H4 (cell line): Measurements from ENCODE around the gene CABLES2. TPM values are rescaled to one million over a fixed set of nuclear protein-coding genes. Genes with fewer than 3 reads are reported as not detected.

Source experiments
- DNase-seq: peaks from one replicate; pipeline ENCODE4 v3.0.0-alpha.2; 2015; ENCODE audit warnings: low spot score
- total RNA-seq: library from RNA; depleted of rRNA; stranded (reverse); fragments of >200 nt; shearing (Covaris generic); gene quantifications from 2 replicates; pipeline ENCODE4 v1.2.3, GENCODE V29; 2014

CABLES2 gene
- total RNA-seq, 1 experiment from 2014 or later = 4.8 TPM

GRCh38 chr20:62418709-62419487 is 11.8 kb upstream of the CABLES2 start:
- no peak for DNase-seq

- no peak for DNase-seq
These were observed 11.1 kb upstream of the CABLES2 start for GRCh38 chr20:62417981-62418708.

- DNase-seq = no peak
These were observed 9.9 kb upstream of the CABLES2 start for GRCh38 chr20:62416651-62417637.

- DNase-seq = no peak
These were observed 8.4 kb upstream of the CABLES2 start for GRCh38 chr20:62415354-62416111.

DNA sequence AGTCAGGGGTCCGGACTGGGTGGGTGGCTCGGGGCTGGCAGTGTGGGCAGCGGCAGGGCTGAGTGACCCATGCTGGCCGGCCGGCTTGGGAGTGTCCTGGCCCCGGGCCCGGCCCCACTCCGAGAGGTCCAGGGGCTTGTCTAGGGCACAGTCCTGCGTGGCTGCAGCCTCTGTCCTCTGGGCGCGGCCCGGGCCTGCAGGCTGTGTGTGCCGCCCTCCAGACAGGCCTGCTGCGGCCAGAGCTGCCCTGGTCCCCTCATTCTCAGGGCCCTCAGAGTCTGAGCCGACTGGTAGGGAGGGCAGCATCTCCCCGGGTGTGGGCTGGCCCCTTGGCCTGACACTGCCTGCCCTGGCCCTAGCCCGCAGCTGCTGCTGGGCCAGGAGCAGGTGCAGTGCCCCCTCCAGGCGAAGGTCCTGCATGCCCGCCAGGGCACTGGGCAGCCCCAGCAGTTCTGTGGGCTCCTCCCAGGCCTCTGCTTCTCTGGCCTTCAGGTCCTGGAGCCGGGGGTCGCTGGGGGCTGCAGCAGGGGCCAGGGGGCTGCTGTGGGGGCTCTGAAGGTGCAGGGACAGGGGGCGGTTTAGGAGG is 6.9 kb upstream of the CABLES2 start:
- DNase-seq = no peak

DNA sequence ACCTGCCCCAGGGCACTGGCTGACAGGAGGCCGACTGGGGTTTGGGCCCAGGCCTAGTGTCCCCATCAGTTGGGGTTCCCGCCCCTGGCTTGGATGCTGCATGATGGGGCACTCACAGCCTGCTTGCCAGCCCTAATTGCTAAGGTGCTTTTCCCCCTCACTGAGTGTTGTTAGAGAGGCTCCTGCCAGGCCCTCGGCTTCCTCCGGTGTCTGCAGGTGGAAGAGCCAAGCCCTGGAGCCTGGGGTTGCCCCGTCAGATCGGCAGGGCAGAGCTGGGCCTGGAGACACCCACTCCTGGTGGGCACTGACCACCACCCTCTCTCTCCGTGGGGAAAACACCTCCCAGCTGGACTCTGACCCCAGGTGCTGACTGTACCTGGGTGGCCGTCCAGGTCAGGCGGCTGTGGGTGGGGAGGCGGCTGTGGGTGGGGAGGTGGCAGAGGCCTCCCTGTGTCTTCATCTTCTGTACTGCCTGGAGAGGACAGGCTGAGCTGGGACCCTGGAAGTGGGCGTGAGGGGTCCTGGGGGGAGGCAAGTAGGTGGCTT is 6.0 kb upstream of the CABLES2 start:
- no peak for DNase-seq

- no peak for DNase-seq
These were observed 5.3 kb upstream of the CABLES2 start for GRCh38 chr20:62412194-62413024.

DNA sequence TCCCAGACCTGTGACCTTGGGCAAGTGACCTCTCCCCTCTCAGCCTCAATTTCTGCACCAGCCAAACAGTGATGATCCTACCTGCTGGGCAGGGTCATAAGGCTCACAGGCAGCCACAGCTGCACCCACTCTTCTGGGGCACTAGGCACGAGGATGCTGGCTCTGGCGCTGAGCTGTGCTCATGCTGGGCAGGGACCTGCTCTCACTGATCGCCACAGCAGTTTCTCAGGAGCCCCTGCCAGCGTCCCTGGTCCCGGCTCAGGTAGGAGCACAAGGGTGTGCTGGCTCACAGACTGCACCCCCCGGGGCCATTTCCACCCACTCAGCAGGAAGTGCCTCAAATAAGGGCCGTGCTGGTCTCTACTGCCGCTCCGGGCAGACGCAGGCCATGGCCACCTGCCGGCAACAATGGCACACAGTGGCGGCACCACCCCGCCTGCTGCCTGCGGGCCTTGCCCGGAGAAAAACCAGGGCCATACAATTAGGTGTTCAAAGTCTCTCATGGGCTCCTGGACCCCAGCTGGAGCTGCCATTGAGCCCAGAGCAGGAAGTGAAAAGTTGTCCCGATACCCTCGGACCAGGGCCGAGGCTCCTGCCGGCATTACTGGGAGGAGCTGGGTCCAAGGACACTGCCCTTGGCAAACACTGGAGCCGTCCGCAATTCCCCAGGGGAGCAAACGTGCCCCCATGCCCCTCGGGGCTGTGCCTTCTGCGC is 4.6 kb upstream of the CABLES2 start:
- no peak for DNase-seq

- no peak for DNase-seq
These were observed 3.8 kb upstream of the CABLES2 start for GRCh38 chr20:62410746-62411478.

- peak; percentile 34 for DNase-seq
These were observed 3.1 kb upstream of the CABLES2 start for GRCh38 chr20:62409931-62410745.

GRCh38 chr20:62409086-62409853 is 2.2 kb upstream of the CABLES2 start:
- no peak for DNase-seq

DNA sequence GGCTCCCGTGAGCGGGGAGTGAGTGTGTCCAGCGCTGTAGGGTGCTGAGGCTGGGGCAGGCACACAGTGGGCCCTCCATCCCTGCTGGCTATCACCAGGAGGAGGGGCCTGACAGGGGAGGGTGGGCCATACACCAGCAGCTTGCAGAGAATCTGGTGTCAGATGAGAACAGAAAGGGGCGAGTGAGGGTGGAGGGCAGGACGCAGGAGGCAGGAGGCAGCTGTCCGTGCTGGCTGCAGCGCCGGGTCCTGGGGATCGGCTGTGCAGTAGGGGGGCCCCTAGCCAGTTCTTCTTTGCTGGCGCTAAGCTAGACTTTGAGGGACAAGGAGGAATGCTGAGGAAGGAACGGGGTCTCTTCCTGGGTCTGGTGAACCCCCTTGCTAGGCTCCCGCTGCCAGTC is 1.6 kb upstream of the CABLES2 start:
- no peak for DNase-seq

DNA sequence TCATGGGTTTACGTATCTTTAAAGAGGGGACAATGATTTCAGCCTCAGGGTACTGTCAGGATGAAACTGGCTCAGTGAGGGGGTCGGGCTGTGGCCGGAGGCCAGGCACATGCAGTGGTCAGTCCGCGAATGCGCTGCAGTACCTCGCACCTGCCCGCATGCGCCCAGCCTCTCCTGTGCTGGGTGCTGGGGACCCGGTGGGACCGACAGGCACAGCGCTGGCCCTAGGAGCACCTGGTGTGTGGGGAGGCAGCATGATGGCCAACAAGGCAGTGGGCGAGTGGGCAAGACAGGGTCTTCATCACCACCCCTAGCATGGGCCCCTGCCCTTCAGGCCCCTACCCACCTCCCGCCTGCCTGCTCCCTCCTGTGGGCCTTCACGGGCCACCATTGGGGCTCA is 970 bp upstream of the CABLES2 start:
- DNase-seq = no peak

GRCh38 chr20:62406635-62407176 is 379 bp downstream of the CABLES2 start:
- DNase-seq = no peak

- no peak for DNase-seq
These were observed 1.0 kb downstream of the CABLES2 start for GRCh38 chr20:62405981-62406513.
